NB4 (cell line): Measurements from ENCODE around the gene DYNLT1.
A peak's percentile ranks its signal among the peaks of the same experiment; 100 is the strongest.

Experiments used
- DNase-seq: peaks from one replicate; pipeline ENCODE4 v3.0.0; 2010; ENCODE audit warnings: low read depth
- H3K4me3 ChIP-seq: one replicate; pipeline ENCODE4 v1.5.1; 2011; ENCODE audit warnings: mild to moderate bottlenecking, low read depth, low read length, moderate library complexity
- MYC ChIP-seq: IDR thresholded peaks from 2 replicates; pipeline ENCODE4 v1.6.1; 2011; ENCODE audit warnings: low read depth, low read length
- POLR2A ChIP-seq: IDR thresholded peaks from 2 replicates; pipeline ENCODE4 v1.6.1; 2011; ENCODE audit warnings: mild to moderate bottlenecking; ENCODE audit not compliant: insufficient read length; ENCODE audit errors: extremely low read depth
- TF ChIP-seq, protein P1 (sequence below): IDR thresholded peaks from 2 replicates; pipeline ENCODE4 v1.6.1; 2011; ENCODE audit warnings: low read depth, low read length
- TF ChIP-seq, protein P2 (sequence below): IDR thresholded peaks from one replicate; pipeline ENCODE4 v1.5.1; 2012; ENCODE audit warnings: low read depth, low read length

DYNLT1 gene

DNA sequence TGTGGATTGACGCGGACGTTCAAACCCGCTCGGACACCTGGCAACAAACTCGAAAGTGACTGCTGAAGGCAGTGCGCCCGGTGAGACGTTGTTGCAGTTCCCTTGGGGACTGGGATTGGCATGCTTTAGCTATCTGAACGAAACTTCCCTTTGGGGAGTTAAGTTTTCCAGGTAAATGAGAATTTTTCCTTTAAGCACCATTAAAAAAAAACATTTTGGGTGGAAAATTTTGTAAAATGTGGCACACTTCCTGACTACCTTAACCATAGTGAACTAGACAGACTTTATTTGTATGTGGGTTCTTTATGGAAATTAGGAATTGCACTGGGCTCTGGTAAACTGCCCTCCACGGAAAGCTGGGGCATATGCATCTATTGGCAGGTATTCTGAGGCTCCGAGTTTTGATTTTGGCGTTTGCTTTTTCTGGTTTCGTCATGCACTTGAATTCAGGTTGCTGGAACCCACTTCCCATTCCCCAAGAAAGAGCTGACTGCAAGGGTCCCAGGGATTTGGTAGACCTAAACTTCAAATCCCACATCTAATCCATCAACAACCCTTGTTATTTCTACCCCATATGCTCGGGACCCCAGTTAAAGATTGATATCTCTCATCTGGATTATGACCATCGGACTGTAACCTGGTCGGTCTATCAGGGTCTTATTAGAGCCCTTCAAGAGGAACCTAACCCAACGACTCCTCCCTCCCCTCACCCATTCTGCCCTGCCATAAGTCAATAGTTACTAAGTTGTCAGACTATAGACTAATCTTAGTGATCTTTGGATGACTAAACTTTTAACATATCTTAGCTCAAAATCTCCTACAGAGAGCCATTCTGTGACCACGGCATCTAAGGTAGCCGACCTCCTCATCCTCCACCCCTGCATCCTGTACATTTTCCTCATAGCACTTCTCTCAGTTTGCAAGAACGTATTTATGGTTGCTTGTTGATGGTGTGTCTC, 800 bp upstream of the DYNLT1 start:
- peak overlapping the region; percentile 69 for H3K4me3 ChIP-seq
- TF ChIP-seq, protein P1, sequence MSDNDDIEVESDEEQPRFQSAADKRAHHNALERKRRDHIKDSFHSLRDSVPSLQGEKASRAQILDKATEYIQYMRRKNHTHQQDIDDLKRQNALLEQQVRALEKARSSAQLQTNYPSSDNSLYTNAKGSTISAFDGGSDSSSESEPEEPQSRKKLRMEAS: 0 out of 2 replicates have a peak, but pooled peaks have one; percentile 41
- no peak for TF ChIP-seq POLR2A
- DNase-seq: no peak

DNA sequence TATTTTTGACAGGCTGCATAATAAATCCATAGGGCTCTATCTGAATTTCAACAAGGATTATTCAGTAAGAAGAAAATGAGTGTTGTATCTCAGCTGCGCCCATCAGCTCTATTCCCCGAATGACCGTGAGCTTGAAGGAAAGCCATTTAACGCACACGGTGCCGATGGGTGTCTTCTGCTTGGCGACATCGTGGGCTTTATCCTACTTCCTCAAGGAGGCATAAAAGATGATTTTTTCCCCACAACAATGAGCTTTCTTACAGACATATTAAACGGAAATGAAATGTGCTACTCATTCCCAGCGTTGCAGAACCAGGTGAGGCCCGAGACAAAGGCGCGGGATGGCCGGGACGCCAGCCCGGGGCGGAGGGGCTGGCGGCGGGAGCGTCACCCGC, 710 bp downstream of the DYNLT1 start:
- TF ChIP-seq MYC: no peak
- TF ChIP-seq, protein P2, sequence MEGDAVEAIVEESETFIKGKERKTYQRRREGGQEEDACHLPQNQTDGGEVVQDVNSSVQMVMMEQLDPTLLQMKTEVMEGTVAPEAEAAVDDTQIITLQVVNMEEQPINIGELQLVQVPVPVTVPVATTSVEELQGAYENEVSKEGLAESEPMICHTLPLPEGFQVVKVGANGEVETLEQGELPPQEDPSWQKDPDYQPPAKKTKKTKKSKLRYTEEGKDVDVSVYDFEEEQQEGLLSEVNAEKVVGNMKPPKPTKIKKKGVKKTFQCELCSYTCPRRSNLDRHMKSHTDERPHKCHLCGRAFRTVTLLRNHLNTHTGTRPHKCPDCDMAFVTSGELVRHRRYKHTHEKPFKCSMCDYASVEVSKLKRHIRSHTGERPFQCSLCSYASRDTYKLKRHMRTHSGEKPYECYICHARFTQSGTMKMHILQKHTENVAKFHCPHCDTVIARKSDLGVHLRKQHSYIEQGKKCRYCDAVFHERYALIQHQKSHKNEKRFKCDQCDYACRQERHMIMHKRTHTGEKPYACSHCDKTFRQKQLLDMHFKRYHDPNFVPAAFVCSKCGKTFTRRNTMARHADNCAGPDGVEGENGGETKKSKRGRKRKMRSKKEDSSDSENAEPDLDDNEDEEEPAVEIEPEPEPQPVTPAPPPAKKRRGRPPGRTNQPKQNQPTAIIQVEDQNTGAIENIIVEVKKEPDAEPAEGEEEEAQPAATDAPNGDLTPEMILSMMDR: no peak
- TF ChIP-seq, protein P1: no peak
- TF ChIP-seq POLR2A: no peak
- H3K4me3 ChIP-seq: peak overlapping the region; percentile 69
- DNase-seq: peak; percentile 60

DNA sequence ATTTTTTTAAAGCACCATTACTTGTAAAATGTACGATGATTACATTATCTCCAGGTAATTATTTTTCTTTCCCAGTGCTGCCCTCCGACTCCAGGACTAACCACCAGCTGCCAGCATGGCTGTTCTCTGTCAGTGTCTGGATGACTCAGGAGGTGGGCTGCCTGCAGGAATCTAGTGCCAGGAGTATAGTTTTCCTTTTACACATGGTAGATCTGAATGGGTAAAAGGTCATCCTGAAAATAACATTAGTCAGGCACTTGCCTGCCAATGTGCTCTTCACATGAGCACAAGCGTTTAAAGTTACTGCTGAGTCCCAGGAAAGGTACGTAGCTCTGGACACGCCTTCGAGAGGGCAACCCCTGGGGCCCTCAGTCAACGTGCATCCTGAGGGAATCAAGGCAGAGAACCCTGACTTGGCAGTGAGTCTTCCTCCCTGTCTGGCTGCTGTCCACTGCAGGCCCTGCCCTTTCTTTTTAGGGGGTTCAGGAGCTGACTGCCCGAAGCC, 2.4 kb downstream of the DYNLT1 start:
- no peak overlapping the region for H3K4me3 ChIP-seq
- no peak for TF ChIP-seq POLR2A
- TF ChIP-seq, protein P2: no peak
- TF ChIP-seq, protein P1: no peak
- TF ChIP-seq MYC: no peak
- no peak for DNase-seq

DNA sequence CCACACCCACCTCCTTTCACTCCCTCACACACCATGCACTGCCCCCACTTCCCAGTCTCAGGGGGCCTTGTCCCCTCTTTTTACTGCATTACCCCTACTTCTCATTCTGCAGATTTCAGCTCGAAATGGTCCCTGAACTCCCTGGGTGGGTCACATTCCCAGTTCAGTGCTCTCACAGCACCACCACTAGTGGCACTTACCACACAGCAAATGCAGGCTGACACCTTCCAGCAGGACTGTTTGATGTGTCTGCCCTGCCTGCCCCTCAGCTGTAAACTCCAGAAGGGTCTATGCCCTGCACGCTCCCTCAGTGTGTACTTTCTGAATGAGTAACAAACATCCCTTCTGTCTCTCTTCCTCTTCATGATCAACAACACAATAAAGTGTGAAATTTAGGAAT, 4.0 kb downstream of the DYNLT1 start:
- DNase-seq: no peak
- TF ChIP-seq, protein P2: no peak
- TF ChIP-seq MYC: no peak
- TF ChIP-seq, protein P1: no peak
- no peak for TF ChIP-seq POLR2A
- no peak overlapping the region for H3K4me3 ChIP-seq

DNA sequence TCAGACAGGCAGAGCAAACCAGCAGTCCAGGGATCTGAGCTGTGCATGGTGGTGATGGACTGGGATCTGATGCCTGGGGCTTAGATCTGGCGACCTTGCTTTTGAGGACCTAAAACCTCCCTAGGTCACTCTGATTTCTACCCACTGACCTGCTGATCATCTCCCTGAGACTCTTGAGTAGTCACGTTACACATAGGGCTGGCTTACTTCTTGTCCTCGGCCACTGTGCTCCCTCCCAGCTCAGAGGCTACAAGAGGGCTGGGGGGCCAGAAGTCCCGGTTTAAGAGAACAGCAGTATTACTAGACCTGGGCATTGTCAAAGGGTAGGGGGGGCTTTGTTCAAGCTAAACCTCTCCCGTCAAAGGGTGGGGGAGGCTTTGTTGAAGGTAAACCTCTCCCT, 5.5 kb downstream of the DYNLT1 start:
- TF ChIP-seq, protein P2: no peak
- TF ChIP-seq, protein P1: no peak
- no peak for TF ChIP-seq MYC
- no peak for TF ChIP-seq POLR2A
- H3K4me3 ChIP-seq: no peak overlapping the region
- no peak for DNase-seq

DNA sequence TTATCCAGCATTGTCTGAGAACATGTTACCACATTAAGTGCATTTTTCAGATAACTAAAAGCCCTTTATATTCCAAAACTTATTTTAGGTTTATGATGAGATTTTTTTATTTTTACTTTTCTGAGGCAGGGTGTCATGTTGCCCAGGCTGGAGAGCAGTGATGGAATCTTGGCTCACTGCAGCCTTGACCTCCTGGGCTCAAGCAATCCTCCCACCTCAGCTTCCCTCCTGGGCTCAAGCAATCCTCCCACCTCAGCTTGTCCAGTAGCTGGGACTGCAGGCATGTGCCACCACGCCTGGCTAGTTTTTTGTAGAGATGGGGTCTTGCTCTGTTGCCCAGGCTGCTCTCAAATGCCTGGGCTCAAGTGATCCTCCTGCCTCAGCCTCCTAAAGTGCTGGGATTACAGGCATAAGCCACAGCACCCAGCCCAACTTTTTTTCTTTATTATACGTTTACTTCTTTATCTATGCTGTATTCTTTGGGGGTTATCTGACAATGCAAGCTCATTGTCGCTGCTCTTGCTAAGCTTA, 6.2 kb downstream of the DYNLT1 start:
- no peak for TF ChIP-seq MYC

More for the DNA sequence above, 6.2 kb downstream of the DYNLT1 start:
- no peak overlapping the region for H3K4me3 ChIP-seq
- DNase-seq: no peak
